ENCODE data around the gene RNF31. TPM values are rescaled to one million over a fixed set of nuclear protein-coding genes. Genes with fewer than 3 reads are reported as not detected.

RNF31 gene
- total RNA-seq, 1 experiment from 2014 or later: 39.6 TPM

GRCh38 chr14:24145690-24146452 is 1.4 kb upstream of the RNF31 start:
- Histone ChIP-seq H3K9me3 (no peaks in the 10 kb centered on the region), H3K4me3 (peak overlapping the region; percentile 94), H3K27me3 (no peaks in the 10 kb centered on the region), H3K36me3 (peaks cover 32% of the 10 kb centered on the region)
- no peak for DNase-seq

GRCh38 chr14:24146453-24146977 is 783 bp upstream of the RNF31 start, which contains the start of gene PSME2:
PSME2 (minus strand) TSS chr14:24146610; CDS start chr14:24146581, 29 bp downstream.
- H3K4me3 ChIP-seq: peak within 1 kb of the TSS; percentile 94
- H3K27me3 ChIP-seq: no peaks in the 10 kb centered on the region
- no peaks in the 10 kb centered on the region for H3K9me3 ChIP-seq
- peak; percentile 97 for DNase-seq
- H3K36me3 ChIP-seq: peaks cover 35% of the 10 kb centered on the region

GRCh38 chr14:24147761-24148428 is 597 bp downstream of the RNF31 start:
- Histone ChIP-seq H3K27me3 (no peaks in the 10 kb centered on the region), H3K36me3 (peaks cover 32% of the 10 kb centered on the region), H3K9me3 (no peaks in the 10 kb centered on the region), H3K4me3 (peak overlapping the region; percentile 94)
- DNase-seq: no peak

GRCh38 chr14:24149302-24149969 is 2.1 kb downstream of the RNF31 start:
- Histone ChIP-seq H3K36me3 (peaks cover 27% of the 10 kb centered on the region), H3K27me3 (no peaks in the 10 kb centered on the region), H3K9me3 (no peaks in the 10 kb centered on the region), H3K4me3 (no peak overlapping the region)
- no peak for DNase-seq

- Histone ChIP-seq H3K9me3 (no peaks in the 10 kb centered on the region), H3K4me3 (no peak overlapping the region), H3K36me3 (peaks cover 25% of the 10 kb centered on the region), H3K27me3 (no peaks in the 10 kb centered on the region)
- DNase-seq: no peak
Observed at GRCh38 chr14:24150061-24150460, 2.8 kb downstream of the RNF31 start.

GRCh38 chr14:24150567-24150966 is 3.3 kb downstream of the RNF31 start:
- no peak overlapping the region for H3K4me3 ChIP-seq
- H3K36me3 ChIP-seq: peaks cover 29% of the 10 kb centered on the region
- no peaks in the 10 kb centered on the region for H3K9me3 ChIP-seq
- DNase-seq: no peak
- H3K27me3 ChIP-seq: no peaks in the 10 kb centered on the region

GRCh38 chr14:24150993-24151392 is 3.7 kb downstream of the RNF31 start:
- no peaks in the 10 kb centered on the region for H3K9me3 ChIP-seq
- no peak overlapping the region for H3K4me3 ChIP-seq
- H3K27me3 ChIP-seq: no peaks in the 10 kb centered on the region
- no peak for DNase-seq
- H3K36me3 ChIP-seq: peaks cover 31% of the 10 kb centered on the region

- no peak for DNase-seq
Observed at GRCh38 chr14:24151404-24152080, 4.2 kb downstream of the RNF31 start.

GRCh38 chr14:24155100-24155499 is 7.8 kb downstream of the RNF31 start:
- no peaks in the 10 kb centered on the region for H3K9me3 ChIP-seq
- H3K27me3 ChIP-seq: no peaks in the 10 kb centered on the region
- H3K4me3 ChIP-seq: no peak overlapping the region
- DNase-seq: no peak
- H3K36me3 ChIP-seq: peaks cover 20% of the 10 kb centered on the region

More at GRCh38 chr14:24151404-24152080, 4.2 kb downstream of the RNF31 start:
- Histone ChIP-seq H3K9me3 (no peaks in the 10 kb centered on the region), H3K27me3 (no peaks in the 10 kb centered on the region), H3K36me3 (peaks cover 31% of the 10 kb centered on the region), H3K4me3 (no peak overlapping the region)

- Histone ChIP-seq H3K36me3 (peaks cover 23% of the 10 kb centered on the region), H3K27me3 (no peaks in the 10 kb centered on the region), H3K9me3 (no peaks in the 10 kb centered on the region), H3K4me3 (no peak overlapping the region)
- no peak for DNase-seq
Observed at GRCh38 chr14:24156840-24157239, 9.5 kb downstream of the RNF31 start.

GRCh38 chr14:24157331-24157730 is 10.0 kb downstream of the RNF31 start:
- Histone ChIP-seq H3K4me3 (no peak overlapping the region), H3K36me3 (peaks cover 28% of the 10 kb centered on the region), H3K27me3 (no peaks in the 10 kb centered on the region), H3K9me3 (no peaks in the 10 kb centered on the region)
- no peak for DNase-seq

GRCh38 chr14:24159777-24160498 is 12.6 kb downstream of the RNF31 start:
- no peak for DNase-seq
- Histone ChIP-seq H3K36me3 (peaks cover 37% of the 10 kb centered on the region), H3K4me3 (no peak overlapping the region), H3K27me3 (no peaks in the 10 kb centered on the region), H3K9me3 (no peaks in the 10 kb centered on the region)

GRCh38 chr14:24160499-24160849 is 13.2 kb downstream of the RNF31 start:
- Histone ChIP-seq H3K9me3 (no peaks in the 10 kb centered on the region), H3K36me3 (peaks cover 32% of the 10 kb centered on the region), H3K27me3 (no peaks in the 10 kb centered on the region), H3K4me3 (no peak overlapping the region)
- no peak for DNase-seq

GRCh38 chr14:24160850-24161804 is 13.8 kb downstream of the RNF31 start, which contains the start of gene IRF9:
IRF9 (plus strand) TSS chr14:24161265; CDS start chr14:24162145, 880 bp downstream.
- no peaks in the 10 kb centered on the region for H3K27me3 ChIP-seq
- H3K36me3 ChIP-seq: peaks cover 28% of the 10 kb centered on the region
- H3K4me3 ChIP-seq: peak within 1 kb of the TSS; percentile 57
- peak; percentile 86 for DNase-seq
- no peaks in the 10 kb centered on the region for H3K9me3 ChIP-seq

GRCh38 chr14:24162093-24162492 is 14.8 kb downstream of the RNF31 start:
- Histone ChIP-seq H3K9me3 (no peaks in the 10 kb centered on the region), H3K27me3 (no peaks in the 10 kb centered on the region), H3K36me3 (peaks cover 28% of the 10 kb centered on the region), H3K4me3 (peak overlapping the region; percentile 57)
- no peak for DNase-seq

Measured in MG63 (cell line).